Suprapubic skin (tissue), 4 donors: ENCODE results near the gene OR4Q2. TPM values are rescaled to one million over a fixed set of nuclear protein-coding genes. Genes with fewer than 3 reads are reported as not detected.

ENCODE experiments used
- DNase-seq, 2 donors: peaks; one replicate each; pipeline ENCODE4 v3.0.0-alpha.2; 2019; ENCODE audit warnings: low spot score in 2 of 2
- H3K27ac ChIP-seq: fragments of 200-600 bp; sonication (generic); one replicate; pipeline ENCODE4 v1.5.1; 2019
- H3K27me3 ChIP-seq: fragments of 200-600 bp; sonication (generic); one replicate; pipeline ENCODE4 v1.5.1; 2019
- H3K36me3 ChIP-seq: fragments of 200-600 bp; sonication (generic); one replicate; pipeline ENCODE4 v1.5.1; 2019
- H3K4me1 ChIP-seq: fragments of 200-600 bp; sonication (generic); one replicate; pipeline ENCODE4 v1.5.1; 2019
- H3K4me3 ChIP-seq: fragments of 200-600 bp; sonication (generic); one replicate; pipeline ENCODE4 v1.5.1; 2019; ENCODE audit warnings: mild to moderate bottlenecking
- H3K9me3 ChIP-seq: fragments of 200-600 bp; sonication (generic); one replicate; pipeline ENCODE4 v1.5.1; 2019
- CTCF ChIP-seq, 2 donors: fragments of 200-600 bp in 1 of 2; fragments of 450-650 bp in 1 of 2; sonication (generic) in 1 of 2; IDR thresholded peaks; one replicate each; pipeline ENCODE4 v1.5.1; 2016 to 2019; ENCODE audit warnings: antibody characterized with exemption in 2 of 2, mild to moderate bottlenecking in 1 of 2, moderate library complexity in 1 of 2
- EP300 ChIP-seq: sonication (generic); formaldehyde crosslinking; IDR thresholded peaks from one replicate; pipeline ENCODE4 v1.6.1; 2017; ENCODE audit warnings: antibody characterized with exemption
- POLR2A ChIP-seq, 2 donors: fragments of 450-650 bp; IDR thresholded peaks; one replicate each; pipeline ENCODE4 v1.6.1; 2017; ENCODE audit warnings: antibody characterized with exemption in 2 of 2, mild to moderate bottlenecking in 2 of 2, moderate library complexity in 2 of 2
- POLR2AphosphoS5 ChIP-seq, 3 donors: sonication (generic); formaldehyde crosslinking; IDR thresholded peaks; one replicate each; pipeline ENCODE4 v1.6.1; 2017; ENCODE audit warnings: antibody characterized with exemption in 3 of 3
- WGBS: methylation state at CpG from one replicate; pipeline ENCODE4 v1.1.5; 2018; 5-methylcytosine and 5-hydroxymethylcytosine counted together
- total RNA-seq, 4 donors: library from RNA; depleted of rRNA; stranded (reverse); fragments of >200 nt; gene quantifications; one replicate each; pipeline ENCODE4 v1.1.0, GENCODE V29; 2016

OR4Q2 gene
- total RNA-seq, 4 donors from 2014 or later, result not detected

- DNase-seq, result no peak
- Histone ChIP-seq H3K27ac (no peak overlapping the region), H3K27me3 (no peaks in the 10 kb centered on the region), H3K9me3 (peaks cover 4% of the 10 kb centered on the region), H3K4me1 (no peaks in the 10 kb centered on the region), H3K36me3 (no peaks in the 10 kb centered on the region), H3K4me3 (no peak overlapping the region)
- TF ChIP-seq POLR2A (IDR thresholded peaks at IDR 0.05), result no peak
- no peak for TF ChIP-seq CTCF (IDR thresholded peaks at IDR 0.05)
- no peak for TF ChIP-seq EP300
- TF ChIP-seq POLR2AphosphoS5 (IDR thresholded peaks at IDR 0.05), result no peak
- 67% methylated on average over 5 of the region's 5 CpGs for WGBS
Measured at GRCh38 chr14:20044243-20044642, 42.3 kb downstream of the OR4Q2 start.

- H3K4me3 ChIP-seq, result no peak overlapping the region
- TF ChIP-seq POLR2AphosphoS5 (IDR thresholded peaks at IDR 0.05), result no peak
- TF ChIP-seq EP300, result no peak
- TF ChIP-seq CTCF (IDR thresholded peaks at IDR 0.05), result no peak
- no peak for TF ChIP-seq POLR2A (IDR thresholded peaks at IDR 0.05)
- H3K9me3 ChIP-seq, result peaks cover 4% of the 10 kb centered on the region
- no peaks in the 10 kb centered on the region for H3K27me3 ChIP-seq
- H3K36me3 ChIP-seq, result no peaks in the 10 kb centered on the region
- no peak for DNase-seq
- H3K27ac ChIP-seq, result no peak overlapping the region
- WGBS, result 67% methylated on average over 1 of the region's 1 CpG
- H3K4me1 ChIP-seq, result no peaks in the 10 kb centered on the region
Measured at GRCh38 chr14:20048202-20048601, 46.2 kb downstream of the OR4Q2 start.

Other genes with a start within 250 kb of the OR4Q2 start
- not detected for gene OR4M1, start 228.7 kb upstream of the OR4Q2 start, total RNA-seq
- gene OR4N2, start 198.4 kb upstream of the OR4Q2 start, total RNA-seq, result not detected
- gene OR4K2, start 127.0 kb upstream of the OR4Q2 start, total RNA-seq, result under 1 TPM in 1 of 4 donors, not detected in 3; 0.04 TPM
- gene OR4K5, start 81.6 kb upstream of the OR4Q2 start, total RNA-seq, result not detected
- not detected for gene OR4K1, start 71.2 kb upstream of the OR4Q2 start, total RNA-seq
- not detected for gene OR4K15, start 26.6 kb upstream of the OR4Q2 start, total RNA-seq
- gene OR4K14, start 17.1 kb downstream of the OR4Q2 start, total RNA-seq, result not detected
- gene OR4K13, start 33.9 kb downstream of the OR4Q2 start, total RNA-seq, result not detected
- gene OR4L1, start 57.9 kb downstream of the OR4Q2 start, total RNA-seq, result not detected
- not detected for gene OR4K17, start 108.6 kb downstream of the OR4Q2 start, total RNA-seq
- not detected for gene OR4N5, start 136.7 kb downstream of the OR4Q2 start, total RNA-seq
- not detected for gene OR11G2, start 188.7 kb downstream of the OR4Q2 start, total RNA-seq
- not detected for gene OR11H6, start 221.5 kb downstream of the OR4Q2 start, total RNA-seq
- not detected for gene OR11H7, start 226.8 kb downstream of the OR4Q2 start, total RNA-seq
- gene OR11H4, start 237.1 kb downstream of the OR4Q2 start, total RNA-seq, result not detected